ENCODE measurements around the gene GDF15.

DNA sequence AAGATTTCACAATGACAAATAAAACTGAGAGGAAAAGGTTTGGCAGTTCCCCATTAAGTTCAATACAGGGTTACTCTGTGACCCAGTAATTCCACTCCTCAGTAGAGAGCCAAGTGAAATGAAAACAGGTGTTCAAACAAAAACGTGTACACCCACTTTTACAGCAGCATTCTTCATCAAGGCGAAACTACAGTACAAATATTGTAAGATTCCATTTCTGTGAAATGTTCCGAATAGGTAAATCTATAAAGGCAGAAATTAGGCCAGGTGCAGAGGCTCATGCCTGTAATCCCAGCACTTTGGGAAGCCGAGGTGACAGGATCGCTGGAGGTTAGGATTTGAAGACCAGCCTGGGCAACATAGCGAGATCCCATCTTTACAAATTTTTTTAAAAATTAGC, 8.9 kb upstream of the GDF15 start:
- TF ChIP-seq EZH2 (IDR thresholded peaks at IDR 0.05) (no peak), POLR2AphosphoS5 (IDR thresholded peaks at IDR 0.05; ENCODE audit: borderline replicate concordance, low read depth, low read length) (no peak), FOXP2 (optimal IDR thresholded peaks at IDR 0.05; ENCODE audit: control extremely low read depth, extremely low read length, insufficient read depth) (no peak)
